IMR-90 (cell line): ENCODE measurements around the gene GNG2. TPM values are rescaled to one million over a fixed set of nuclear protein-coding genes. Genes with fewer than 3 reads are reported as not detected.

Source experiments
- ATAC-seq: fragments of 200-7000 bp; cut with Tn5 transposase; 2 replicates; pipeline ENCODE4 v1.9.1; 2020; ENCODE audit warnings: low read depth, mild to moderate bottlenecking, moderate library complexity
- BruUV-seq: library from RNA; stranded (reverse); fragments of 400-500 nt; replicated peaks from 2 replicates; lab custom pipeline; 2021; lab: Mats Ljungman, UMichigan
- CTCF ChIA-PET: fragments of 300-600 bp; formaldehyde crosslinking; extraction: SDS; loops from one replicate; lab custom pipeline; 2021; ENCODE audit warnings: antibody characterized with exemption; lab: Yijun Ruan, JAX
- POLR2A ChIA-PET: fragments of 300-600 bp; sonication (Branson Sonifier 250); formaldehyde crosslinking; loops from one replicate; lab custom pipeline; 2022; ENCODE audit warnings: antibody characterized with exemption; ENCODE audit not compliant: unreplicated experiment; lab: Charles Lee
- DNase-seq: peaks from one replicate; pipeline ENCODE4 v3.0.0; 2013
- H2AFZ ChIP-seq: replicated peaks from 2 replicates; pipeline ENCODE3; 2013; ENCODE audit warnings: low read length, mild to moderate bottlenecking; ENCODE audit not compliant: poor library complexity
- H2AK5ac ChIP-seq: 2 replicates; pipeline ENCODE4 v1.6.1; 2013; ENCODE audit warnings: low read depth, low read length, inconsistent platforms
- H2AK9ac ChIP-seq: replicated peaks from 2 replicates; pipeline ENCODE3; 2013; ENCODE audit warnings: mild to moderate bottlenecking, low read depth, low read length, moderate library complexity; ENCODE audit not compliant: poor library complexity
- H2BK120ac ChIP-seq: 2 replicates; pipeline ENCODE4 v1.6.1; 2013; ENCODE audit warnings: low read depth, low read length, inconsistent platforms
- H2BK15ac ChIP-seq: 3 replicates; pipeline ENCODE4 v1.6.1; 2013; ENCODE audit warnings: low read depth, low read length, inconsistent platforms
- H2BK20ac ChIP-seq: 2 replicates; pipeline ENCODE4 v1.6.1; 2013; ENCODE audit warnings: low read depth, mild to moderate bottlenecking, inconsistent platforms, low read length, moderate library complexity
- H2BK5ac ChIP-seq: 2 replicates; pipeline ENCODE4 v1.6.1; 2013; ENCODE audit warnings: mild to moderate bottlenecking, low read depth, low read length, inconsistent platforms; ENCODE audit not compliant: poor library complexity, severe bottlenecking
- H3K14ac ChIP-seq: replicated peaks from 2 replicates; pipeline ENCODE4 v1.6.1; 2013; ENCODE audit warnings: low read depth, low read length, inconsistent platforms
- H3K18ac ChIP-seq: 2 replicates; pipeline ENCODE4 v1.6.1; 2013; ENCODE audit warnings: low read depth, low read length, control low read depth
- H3K23ac ChIP-seq: 2 replicates; pipeline ENCODE4 v1.6.1; 2013; ENCODE audit warnings: low read depth, low read length, inconsistent platforms
- H3K27ac ChIP-seq: 2 replicates; pipeline ENCODE4 v1.5.1; 2013; ENCODE audit warnings: mild to moderate bottlenecking, control low read depth, low read length; ENCODE audit not compliant: insufficient read depth
- H3K27me3 ChIP-seq: 2 replicates; pipeline ENCODE4 v1.6.1; 2013; ENCODE audit warnings: low read length; ENCODE audit not compliant: control insufficient read depth, insufficient read depth
- H3K36me3 ChIP-seq: 2 replicates; pipeline ENCODE4 v1.6.1; 2013; ENCODE audit warnings: low read length, mixed read lengths; ENCODE audit not compliant: control insufficient read depth, insufficient read depth
- H3K4ac ChIP-seq: 2 replicates; pipeline ENCODE4 v1.6.1; 2013; ENCODE audit warnings: low read depth, low read length, inconsistent platforms
- H3K4me1 ChIP-seq: 2 replicates; pipeline ENCODE4 v1.6.1; 2013; ENCODE audit warnings: low read length, mixed read lengths; ENCODE audit not compliant: control insufficient read depth, insufficient read depth
- H3K4me2 ChIP-seq: 2 replicates; pipeline ENCODE4 v1.6.1; 2013; ENCODE audit warnings: low read depth, mild to moderate bottlenecking, control low read depth, low read length, moderate library complexity
- H3K4me3 ChIP-seq: 2 replicates; pipeline ENCODE4 v1.5.1; 2013; ENCODE audit warnings: low read depth, mild to moderate bottlenecking, control low read depth, low read length, moderate library complexity; ENCODE audit not compliant: insufficient read depth
- H3K56ac ChIP-seq: 2 replicates; pipeline ENCODE4 v1.6.1; 2013; ENCODE audit warnings: low read length, inconsistent platforms; ENCODE audit not compliant: insufficient read depth; ENCODE audit errors: extremely low read depth
- H3K79me1 ChIP-seq, 2 experiments: 2 replicates each; pipeline ENCODE4 v1.6.1; 2013; ENCODE audit warnings: low read length in 2 of 2, inconsistent platforms in 1 of 2, low read depth in 1 of 2
- H3K9ac ChIP-seq: 2 replicates; pipeline ENCODE4 v1.6.1; 2013; ENCODE audit warnings: low read depth, low read length, control low read depth
- H3K9me1 ChIP-seq: 2 replicates; pipeline ENCODE4 v1.6.1; 2013; ENCODE audit warnings: low read length, inconsistent platforms; ENCODE audit not compliant: insufficient read depth
- H3K9me3 ChIP-seq: 2 replicates; pipeline ENCODE4 v1.6.1; 2013; ENCODE audit warnings: low read length; ENCODE audit not compliant: control insufficient read depth, insufficient read depth
- H4K20me1 ChIP-seq: 2 replicates; pipeline ENCODE4 v1.6.1; 2013; ENCODE audit warnings: low read length, inconsistent platforms; ENCODE audit not compliant: insufficient read depth
- H4K5ac ChIP-seq: 2 replicates; pipeline ENCODE4 v1.6.1; 2013; ENCODE audit warnings: mild to moderate bottlenecking, low read depth, low read length, control low read depth
- H4K8ac ChIP-seq, 2 experiments: 2 replicates each; pipeline ENCODE4 v1.6.1; 2013; ENCODE audit warnings: low read depth in 2 of 2, low read length in 2 of 2, control low read depth in 1 of 2, inconsistent platforms in 1 of 2
- H4K91ac ChIP-seq: 2 replicates; pipeline ENCODE4 v1.6.1; 2013; ENCODE audit warnings: low read depth, low read length, inconsistent platforms; ENCODE audit not compliant: insufficient read depth
- BHLHE40 ChIP-seq: fragments of 150-350 bp; IDR thresholded peaks from 2 replicates; pipeline ENCODE4 v1.6.1; 2016; ENCODE audit warnings: mild to moderate bottlenecking, low read depth, low read length
- CEBPB ChIP-seq: IDR thresholded peaks from 2 replicates; pipeline ENCODE4 v1.6.1; 2012; ENCODE audit warnings: low read depth, low read length, improper control_type of control experiment
- CHD1 ChIP-seq: IDR thresholded peaks from 2 replicates; pipeline ENCODE4 v1.6.1; 2012; ENCODE audit warnings: low read depth, low read length, improper control_type of control experiment
- CTCF ChIP-seq: conservative IDR thresholded peaks from 2 replicates; pipeline ENCODE4 v1.5.1; 2012; ENCODE audit warnings: mild to moderate bottlenecking, low read depth, low read length, improper control_type of control experiment
- ELK1 ChIP-seq: fragments of 150-350 bp; IDR thresholded peaks from 2 replicates; pipeline ENCODE4 v1.6.1; 2016; ENCODE audit warnings: low read depth, mild to moderate bottlenecking, low read length, moderate library complexity, borderline replicate concordance
- FOS ChIP-seq: fragments of 150-350 bp; IDR thresholded peaks from 2 replicates; pipeline ENCODE4 v1.6.1; 2016; ENCODE audit warnings: low read depth, low read length
- MAFK ChIP-seq: IDR thresholded peaks from 2 replicates; pipeline ENCODE4 v1.6.1; 2012; ENCODE audit warnings: low read depth, low read length, improper control_type of control experiment
- MAZ ChIP-seq: IDR thresholded peaks from 2 replicates; pipeline ENCODE4 v1.6.1; 2012; ENCODE audit warnings: low read depth, mild to moderate bottlenecking, low read length, improper control_type of control experiment, moderate library complexity, borderline replicate concordance
- MXI1 ChIP-seq: IDR thresholded peaks from 2 replicates; pipeline ENCODE4 v1.6.1; 2012; ENCODE audit warnings: low read depth, mild to moderate bottlenecking, low read length, moderate library complexity, borderline replicate concordance
- NFE2L2 ChIP-seq: fragments of 150-350 bp; IDR thresholded peaks from 2 replicates; pipeline ENCODE4 v1.6.1; 2016; ENCODE audit warnings: low read depth, mild to moderate bottlenecking, low read length
- POLR2A ChIP-seq: IDR thresholded peaks from 2 replicates; pipeline ENCODE4 v1.6.1; 2012; ENCODE audit warnings: mild to moderate bottlenecking, low read depth, low read length
- RAD21 ChIP-seq: IDR thresholded peaks from 2 replicates; pipeline ENCODE4 v1.6.1; 2012; ENCODE audit warnings: low read length, improper control_type of control experiment
- RCOR1 ChIP-seq: IDR thresholded peaks from 2 replicates; pipeline ENCODE4 v1.6.1; 2012; ENCODE audit warnings: mild to moderate bottlenecking, low read length, improper control_type of control experiment; ENCODE audit not compliant: insufficient replicate concordance
- RFX5 ChIP-seq: IDR thresholded peaks from 2 replicates; pipeline ENCODE4 v1.8.0; 2012; ENCODE audit warnings: low read depth, mild to moderate bottlenecking, low read length, moderate library complexity
- SMC3 ChIP-seq: fragments of 150-350 bp; IDR thresholded peaks from 2 replicates; pipeline ENCODE4 v1.6.1; 2016; ENCODE audit warnings: low read depth, mild to moderate bottlenecking, antibody characterized with exemption, low read length, moderate library complexity
- USF2 ChIP-seq: fragments of 150-350 bp; IDR thresholded peaks from 2 replicates; pipeline ENCODE4 v1.6.1; 2017; ENCODE audit warnings: mild to moderate bottlenecking, antibody characterized with exemption, low read length, low read depth
- WGBS, 2 experiments: methylation state at CpG; one replicate each; pipeline versions ENCODE4 v1.1.5 to v1.1.7; 2013; ENCODE audit warnings: missing lambda C conversion rate in 2 of 2; ENCODE audit not compliant: insufficient read length in 1 of 2; ENCODE audit errors: extremely low coverage in 2 of 2; 5-methylcytosine and 5-hydroxymethylcytosine counted together
- dilution Hi-C: fragments of 300-500 bp; cut with HindIII; formaldehyde crosslinking; loops from one replicate; pipeline ENCODE4 v1.14.3; 2018; ENCODE audit warnings: low sequenced_read_pairs; ENCODE audit not compliant: unreplicated experiment
- in situ Hi-C: fragments of 300-500 bp; cut with MboI; formaldehyde crosslinking; loops from 3 replicates; pipeline ENCODE4 v1.14.3; 2019; ENCODE audit warnings: low sequenced_read_pairs, inconsistent platforms, mixed read lengths
- intact Hi-C: fragments of 100-400 bp; cut with micrococcal nuclease; formaldehyde crosslinking; loops from 2 replicates; pipeline ENCODE4 v1.10.0; 2022
- polyA plus RNA-seq, 3 experiments: library from polyadenylated mRNA; depleted of rRNA; stranded (reverse); fragments of >200 nt; gene quantifications; 2 replicates each; pipeline ENCODE4 v1.2.3, GENCODE V29; 2012; ENCODE audit warnings: low replicate concordance in 1 of 3
- total RNA-seq: library from RNA; depleted of rRNA; stranded (reverse); fragments of >200 nt; gene quantifications from 2 replicates; pipeline ENCODE4 v1.2.3, GENCODE V29; 2012

The GNG2 gene
- total and polyA plus RNA-seq, 2 of the 4 experiments (the other 2 are of a cell fraction) = 13.1 to 14.6 TPM

- H3K4ac ChIP-seq = no peak overlapping the region
- no peak overlapping the region for H2BK5ac ChIP-seq
- H3K56ac ChIP-seq = no peak overlapping the region
- H3K9me3 ChIP-seq = no peaks in the 10 kb centered on the region
- no peak overlapping the region; the same call in 1 of the 2 replicates for H3K14ac ChIP-seq
- no peak for TF ChIP-seq RFX5
- TF ChIP-seq CHD1 = no peak
- no peak for TF ChIP-seq CTCF
- TF ChIP-seq NFE2L2 = no peak
- TF ChIP-seq ELK1 = no peak
- no peak for TF ChIP-seq RAD21
- no peak for TF ChIP-seq BHLHE40
- no peak for TF ChIP-seq MAZ
- TF ChIP-seq USF2 = no peak
- TF ChIP-seq MAFK = no peak
- TF ChIP-seq MXI1 = no peak
- no peak for TF ChIP-seq CEBPB
- TF ChIP-seq RCOR1 = no peak
- TF ChIP-seq POLR2A = no peak
- no peak for TF ChIP-seq FOS
- no peak for TF ChIP-seq SMC3
- H4K5ac ChIP-seq = no peak overlapping the region
- no peak overlapping the region for H2BK120ac ChIP-seq
- H4K8ac ChIP-seq = no peak overlapping the region
- no TSS peak for BruUV-seq
- H3K4me1 ChIP-seq = no peaks in the 10 kb centered on the region
- dilution Hi-C loops = no loop called here
- no peak overlapping the region for H2AK5ac ChIP-seq
- H3K9me1 ChIP-seq = no peaks in the 10 kb centered on the region; the same call in 1 of the 2 replicates
- no peaks in the 10 kb centered on the region for H4K20me1 ChIP-seq
- H2AFZ ChIP-seq = no peak overlapping the region
- no peaks in the 10 kb centered on the region for H3K36me3 ChIP-seq
- no CpG with 5 or more reads among the region's 1 CpG for WGBS, 2 experiments
- 0 out of 4 replicates have a peak, but pooled peaks cover 2 to 7% of the 10 kb centered on the region in 2 experiments for H3K79me1 ChIP-seq
- H4K91ac ChIP-seq = no peak overlapping the region
- no peak overlapping the region for H3K4me3 ChIP-seq
- DNase-seq (peak; percentile 11), ATAC-seq (no peak; the same call in 1 of the 2 replicates)
- no peak overlapping the region for H2BK20ac ChIP-seq
- ChIA-PET CTCF (no interaction called here), POLR2A (no interaction called here)
- H3K27ac ChIP-seq = no peak overlapping the region
- no peak overlapping the region for H3K18ac ChIP-seq
- H3K23ac ChIP-seq = no peak overlapping the region
- H3K4me2 ChIP-seq = no peak overlapping the region
- no peak overlapping the region for H3K9ac ChIP-seq
- H2BK15ac ChIP-seq = no peak overlapping the region
- intact Hi-C loops = no loop called here
- H2AK9ac ChIP-seq = no peak overlapping the region
- in situ Hi-C loops = no loop called here
- H3K27me3 ChIP-seq = no peaks in the 10 kb centered on the region
Observed at GRCh38 chr14:51938137-51938536, 77.7 kb downstream of the GNG2 start.
